ENCODE measurements around the gene GPR153.

The GPR153 gene

GRCh38 chr1:6274102-6274501 is 13.2 kb upstream of the GPR153 start:
- Histone ChIP-seq H3K27ac (ENCODE audit: poor library complexity, severe bottlenecking) (no peak overlapping the region), H3K27me3 (ENCODE audit: insufficient read depth, poor library complexity, severe bottlenecking) (no peaks in the 10 kb centered on the region), H3K4me1 (ENCODE audit: insufficient read depth, poor library complexity, severe bottlenecking) (no peaks in the 10 kb centered on the region), H3K36me3 (ENCODE audit: low read depth) (peaks cover 12% of the 10 kb centered on the region), H3K4me3 (ENCODE audit: severe bottlenecking) (no peak overlapping the region), H3K9me3 (ENCODE audit: severe bottlenecking) (no peaks in the 10 kb centered on the region)
- DNase-seq (ENCODE audit: low spot score): no peak
- no peak for TF ChIP-seq CTCF (IDR thresholded peaks at IDR 0.05; ENCODE audit: poor library complexity, severe bottlenecking)
- no peak for ATAC-seq (ENCODE audit: low read depth)

GRCh38 chr1:6273380-6273891 is 12.5 kb upstream of the GPR153 start:
- Histone ChIP-seq H3K9me3 (ENCODE audit: severe bottlenecking) (no peaks in the 10 kb centered on the region), H3K27me3 (ENCODE audit: insufficient read depth, poor library complexity, severe bottlenecking) (no peaks in the 10 kb centered on the region), H3K4me1 (ENCODE audit: insufficient read depth, poor library complexity, severe bottlenecking) (peaks cover under 1% of the 10 kb centered on the region), H3K27ac (ENCODE audit: poor library complexity, severe bottlenecking) (no peak overlapping the region), H3K36me3 (ENCODE audit: low read depth) (peaks cover 12% of the 10 kb centered on the region), H3K4me3 (ENCODE audit: severe bottlenecking) (no peak overlapping the region)
- no peak for DNase-seq (ENCODE audit: low spot score)
- ATAC-seq (ENCODE audit: low read depth): peak; percentile 46; the same call in 2 of the 3 replicates
- TF ChIP-seq CTCF (IDR thresholded peaks at IDR 0.05; ENCODE audit: poor library complexity, severe bottlenecking): no peak

DNA sequence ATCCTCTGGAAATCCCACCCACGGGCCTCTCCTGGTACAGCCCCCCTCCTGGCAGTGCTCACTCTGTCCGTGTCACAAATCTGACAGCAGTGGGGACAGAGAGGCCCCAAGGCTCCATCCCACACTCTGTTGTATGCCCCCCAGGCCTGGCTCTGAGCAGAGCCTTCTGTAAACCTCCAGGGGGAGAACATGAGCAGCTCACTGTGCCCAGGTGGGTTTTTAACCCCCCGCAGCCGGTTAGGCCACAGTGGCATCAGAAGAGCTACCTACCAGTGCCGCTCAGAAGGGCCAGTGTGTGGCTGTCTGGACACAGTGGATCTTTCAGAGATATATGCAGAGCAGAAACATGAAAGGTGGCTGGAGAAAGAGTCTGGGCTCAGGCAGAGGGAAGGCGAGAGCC is 12.0 kb upstream of the GPR153 start:
- TF ChIP-seq CTCF (IDR thresholded peaks at IDR 0.05; ENCODE audit: poor library complexity, severe bottlenecking): no peak
- H3K4me1 ChIP-seq (ENCODE audit: insufficient read depth, poor library complexity, severe bottlenecking): peaks cover 6% of the 10 kb centered on the region
- DNase-seq (ENCODE audit: low spot score) (no peak), ATAC-seq (ENCODE audit: low read depth) (no peak)
- H3K27ac ChIP-seq (ENCODE audit: poor library complexity, severe bottlenecking): no peak overlapping the region
- no peak overlapping the region for H3K4me3 ChIP-seq (ENCODE audit: severe bottlenecking)
- peaks cover 12% of the 10 kb centered on the region for H3K36me3 ChIP-seq (ENCODE audit: low read depth)
- no peaks in the 10 kb centered on the region for H3K27me3 ChIP-seq (ENCODE audit: insufficient read depth, poor library complexity, severe bottlenecking)
- H3K9me3 ChIP-seq (ENCODE audit: severe bottlenecking): no peaks in the 10 kb centered on the region

DNA sequence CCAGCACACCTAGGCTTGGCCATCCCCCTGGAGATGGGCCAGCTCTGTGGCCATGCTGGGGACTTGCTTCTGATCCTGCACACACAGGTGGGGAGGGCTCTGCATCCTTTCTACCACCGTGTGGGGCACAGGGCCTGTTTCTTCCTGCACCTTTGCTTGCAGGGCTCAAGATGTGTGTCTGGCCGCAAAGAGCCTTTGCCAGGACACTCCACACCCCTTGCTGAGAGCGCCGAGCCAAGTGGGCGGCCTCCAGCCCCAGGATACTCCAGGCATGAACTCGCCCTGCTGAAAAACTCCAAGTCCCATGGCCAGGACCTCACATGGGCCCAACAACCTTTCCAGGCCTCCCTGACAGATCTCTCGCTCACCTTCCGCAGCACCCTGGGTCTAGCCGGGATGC is 11.6 kb upstream of the GPR153 start:
- Histone ChIP-seq H3K4me3 (ENCODE audit: severe bottlenecking) (no peak overlapping the region), H3K36me3 (ENCODE audit: low read depth) (peaks cover 12% of the 10 kb centered on the region), H3K27me3 (ENCODE audit: insufficient read depth, poor library complexity, severe bottlenecking) (no peaks in the 10 kb centered on the region), H3K27ac (ENCODE audit: poor library complexity, severe bottlenecking) (no peak overlapping the region), H3K9me3 (ENCODE audit: severe bottlenecking) (no peaks in the 10 kb centered on the region), H3K4me1 (ENCODE audit: insufficient read depth, poor library complexity, severe bottlenecking) (peaks cover 10% of the 10 kb centered on the region)
- DNase-seq (ENCODE audit: low spot score): no peak
- no peak for ATAC-seq (ENCODE audit: low read depth)
- no peak for TF ChIP-seq CTCF (IDR thresholded peaks at IDR 0.05; ENCODE audit: poor library complexity, severe bottlenecking)

- H3K27ac ChIP-seq (ENCODE audit: poor library complexity, severe bottlenecking): no peak overlapping the region
- TF ChIP-seq CTCF (IDR thresholded peaks at IDR 0.05; ENCODE audit: poor library complexity, severe bottlenecking): no peak
- no peak for ATAC-seq (ENCODE audit: low read depth)
- no peak overlapping the region for H3K4me3 ChIP-seq (ENCODE audit: severe bottlenecking)
- no peaks in the 10 kb centered on the region for H3K27me3 ChIP-seq (ENCODE audit: insufficient read depth, poor library complexity, severe bottlenecking)
- no peaks in the 10 kb centered on the region for H3K9me3 ChIP-seq (ENCODE audit: severe bottlenecking)
- DNase-seq (ENCODE audit: low spot score): no peak
- peaks cover 14% of the 10 kb centered on the region for H3K4me1 ChIP-seq (ENCODE audit: insufficient read depth, poor library complexity, severe bottlenecking)
- H3K36me3 ChIP-seq (ENCODE audit: low read depth): peaks cover 12% of the 10 kb centered on the region
Observed at GRCh38 chr1:6271554-6271953, 10.7 kb upstream of the GPR153 start.

All from RWPE2 (cell line).